Measurements from ENCODE around the gene KRTCAP2. TPM values are rescaled to one million over a fixed set of nuclear protein-coding genes. Genes with fewer than 3 reads are reported as not detected.

Gene KRTCAP2
- total and polyA plus RNA-seq, 2 experiments from 2014 or later = 191 to 440 TPM

DNA sequence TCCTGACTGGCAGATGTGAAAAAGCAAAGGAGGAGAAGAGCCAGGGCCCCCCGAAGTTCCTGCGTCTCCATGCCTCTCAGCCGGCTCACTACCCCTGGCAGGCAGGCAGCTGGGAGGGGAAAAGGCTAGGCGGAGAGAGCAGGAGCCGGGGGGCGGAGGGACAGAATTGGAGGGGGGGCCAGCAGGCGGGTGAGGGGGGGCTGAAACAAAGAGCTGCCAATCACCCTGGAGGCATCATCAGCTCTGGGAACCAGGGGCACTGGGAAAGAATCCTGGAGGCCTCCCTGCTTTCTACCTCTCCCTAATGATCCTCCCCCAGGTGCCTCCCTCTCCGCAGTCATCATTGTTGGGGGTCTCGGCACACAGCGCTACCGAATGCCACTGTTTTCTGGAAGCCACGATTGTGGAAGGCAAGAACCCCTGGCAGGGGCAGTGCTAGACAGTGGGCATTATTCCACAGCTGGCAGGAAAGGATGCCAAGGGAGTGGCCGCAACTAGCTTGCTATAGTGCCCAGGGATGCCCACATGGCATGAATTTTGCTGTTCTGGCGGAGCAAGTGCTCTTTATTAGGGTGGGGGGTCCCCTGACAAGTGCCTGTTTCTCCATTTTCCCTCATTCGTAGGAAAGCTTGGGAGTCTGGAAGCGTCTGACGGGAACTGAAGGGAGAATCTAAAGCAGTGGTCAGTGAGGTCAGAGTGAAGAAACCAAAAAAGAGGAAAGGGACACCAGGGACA, 34.9 kb upstream of the KRTCAP2 start, which contains the start of gene THBS3:
Gene THBS3, minus strand, starts transcription at position 92 of the 735 bp plus-strand sequence. Its CDS starts 21 bp downstream, at position 71.
- Histone ChIP-seq H3K9me3 (ENCODE audit: low read depth) (no peaks in the 10 kb centered on the region), H3K27ac (peak within 1 kb of the TSS; percentile 99), H3K4me3 (peak within 1 kb of the TSS; percentile 90), H3K36me3 (replicated peaks; ENCODE audit: insufficient read depth, low read depth) (no peaks in the 10 kb centered on the region), H2AFZ (peak within 1 kb of the TSS; percentile 80), H3K27me3 (no peaks in the 10 kb centered on the region), H3K4me2 (peak within 1 kb of the TSS; percentile 96), H4K20me1 (ENCODE audit: insufficient read depth, poor library complexity, severe bottlenecking) (no peaks in the 10 kb centered on the region), H3K4me1 (ENCODE audit: insufficient read depth) (peaks cover 16% of the 10 kb centered on the region), H3K9me2 (replicated peaks; ENCODE audit: insufficient read depth) (no peaks in the 10 kb centered on the region), H3K79me2 (peaks cover 13% of the 10 kb centered on the region)
- 15% methylated on average over 14 of the region's 17 CpGs for WGBS (ENCODE audit: low lambda C conversion rate, missing lambda C conversion rate)
- TF ChIP-seq EZH2 (IDR thresholded peaks at IDR 0.05; ENCODE audit: borderline replicate concordance) (no peak), EZH2phosphoT487 (IDR thresholded peaks at IDR 0.05; ENCODE audit: low read depth, severe bottlenecking, unreplicated experiment) (no peak)
- TF ChIP-seq, protein P1, sequence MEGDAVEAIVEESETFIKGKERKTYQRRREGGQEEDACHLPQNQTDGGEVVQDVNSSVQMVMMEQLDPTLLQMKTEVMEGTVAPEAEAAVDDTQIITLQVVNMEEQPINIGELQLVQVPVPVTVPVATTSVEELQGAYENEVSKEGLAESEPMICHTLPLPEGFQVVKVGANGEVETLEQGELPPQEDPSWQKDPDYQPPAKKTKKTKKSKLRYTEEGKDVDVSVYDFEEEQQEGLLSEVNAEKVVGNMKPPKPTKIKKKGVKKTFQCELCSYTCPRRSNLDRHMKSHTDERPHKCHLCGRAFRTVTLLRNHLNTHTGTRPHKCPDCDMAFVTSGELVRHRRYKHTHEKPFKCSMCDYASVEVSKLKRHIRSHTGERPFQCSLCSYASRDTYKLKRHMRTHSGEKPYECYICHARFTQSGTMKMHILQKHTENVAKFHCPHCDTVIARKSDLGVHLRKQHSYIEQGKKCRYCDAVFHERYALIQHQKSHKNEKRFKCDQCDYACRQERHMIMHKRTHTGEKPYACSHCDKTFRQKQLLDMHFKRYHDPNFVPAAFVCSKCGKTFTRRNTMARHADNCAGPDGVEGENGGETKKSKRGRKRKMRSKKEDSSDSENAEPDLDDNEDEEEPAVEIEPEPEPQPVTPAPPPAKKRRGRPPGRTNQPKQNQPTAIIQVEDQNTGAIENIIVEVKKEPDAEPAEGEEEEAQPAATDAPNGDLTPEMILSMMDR (IDR thresholded peaks at IDR 0.05; ENCODE audit: poor library complexity) = no peak
- DNase-seq (ENCODE audit: low spot score) = peak; percentile 64

DNA sequence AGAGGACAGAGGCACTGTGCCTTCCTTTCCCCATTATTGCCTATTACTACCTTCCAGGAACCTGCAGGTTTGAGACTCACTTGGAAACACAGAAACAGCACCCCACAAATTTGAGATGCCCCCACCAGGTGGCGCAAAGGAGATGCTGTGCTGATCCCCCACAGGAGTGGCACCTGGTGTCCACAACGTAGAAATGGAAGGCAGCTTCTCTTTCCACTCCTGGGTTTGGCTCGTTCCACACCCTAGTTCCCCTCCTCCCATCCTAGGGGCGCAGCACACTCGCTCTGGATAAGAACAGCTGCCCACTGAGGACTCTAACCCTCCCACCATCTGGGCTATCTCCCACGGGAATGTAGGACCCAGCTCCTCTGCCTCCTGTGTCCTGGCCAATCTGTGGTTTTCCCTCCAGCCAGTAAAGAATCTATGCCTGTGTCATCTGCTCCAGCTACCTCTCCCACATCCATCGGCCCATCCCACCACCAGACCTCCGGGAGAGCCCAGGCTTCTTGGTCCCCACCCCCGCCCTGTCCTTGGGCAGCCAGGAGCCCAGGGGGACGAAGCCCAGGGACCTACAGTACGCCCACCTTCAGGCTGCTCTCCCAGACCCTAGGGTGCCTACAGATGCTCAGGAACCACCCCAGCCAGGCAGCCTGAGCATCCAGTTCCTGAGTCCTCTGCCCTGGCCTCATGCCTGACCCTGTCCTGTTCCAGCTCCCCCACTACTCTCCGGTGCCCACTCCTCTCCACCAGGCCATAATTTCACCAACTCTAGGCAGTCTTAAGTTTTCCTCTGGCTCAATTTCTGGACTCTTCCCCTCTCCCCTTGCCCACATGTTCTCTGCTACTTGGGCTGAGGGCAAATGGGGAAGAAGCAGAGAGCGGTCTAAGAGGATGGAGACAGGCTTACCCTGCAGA, 34.0 kb upstream of the KRTCAP2 start:
- H3K36me3 ChIP-seq (replicated peaks; ENCODE audit: insufficient read depth, low read depth) = no peaks in the 10 kb centered on the region
- H3K4me3 ChIP-seq = peak overlapping the region; percentile 4
- no peak for TF ChIP-seq EZH2phosphoT487 (IDR thresholded peaks at IDR 0.05; ENCODE audit: low read depth, severe bottlenecking, unreplicated experiment)
- TF ChIP-seq, protein P1 (IDR thresholded peaks at IDR 0.05; ENCODE audit: poor library complexity) = peak; percentile 82
- DNase-seq (ENCODE audit: low spot score) = peak; percentile 87
- no peaks in the 10 kb centered on the region for H3K9me2 ChIP-seq (replicated peaks; ENCODE audit: insufficient read depth)
- H3K4me1 ChIP-seq (ENCODE audit: insufficient read depth) = peaks cover 16% of the 10 kb centered on the region
- H4K20me1 ChIP-seq (ENCODE audit: insufficient read depth, poor library complexity, severe bottlenecking) = no peaks in the 10 kb centered on the region
- peak overlapping the region; percentile 96 for H3K4me2 ChIP-seq
- H3K27me3 ChIP-seq = no peaks in the 10 kb centered on the region
- no peak overlapping the region for H2AFZ ChIP-seq
- no peaks in the 10 kb centered on the region for H3K9me3 ChIP-seq (ENCODE audit: low read depth)
- H3K27ac ChIP-seq = peak overlapping the region; percentile 99
- WGBS (ENCODE audit: low lambda C conversion rate, missing lambda C conversion rate) = 30% methylated on average over 13 of the region's 13 CpGs
- peaks cover 13% of the 10 kb centered on the region for H3K79me2 ChIP-seq

- H4K20me1 ChIP-seq (ENCODE audit: insufficient read depth, poor library complexity, severe bottlenecking) = no peaks in the 10 kb centered on the region
- WGBS (ENCODE audit: low lambda C conversion rate, missing lambda C conversion rate) = 78% methylated on average over 9 of the region's 9 CpGs
- TF ChIP-seq EZH2phosphoT487 (IDR thresholded peaks at IDR 0.05; ENCODE audit: low read depth, severe bottlenecking, unreplicated experiment) (no peak), EZH2 (IDR thresholded peaks at IDR 0.05; ENCODE audit: borderline replicate concordance) (no peak)
- TF ChIP-seq, protein P1 (IDR thresholded peaks at IDR 0.05; ENCODE audit: poor library complexity) = no peak
Observed at GRCh38 chr1:155205969-155206593, 33.0 kb upstream of the KRTCAP2 start.

More at GRCh38 chr1:155205969-155206593, 33.0 kb upstream of the KRTCAP2 start:
- Histone ChIP-seq H3K36me3 (replicated peaks; ENCODE audit: insufficient read depth, low read depth) (no peaks in the 10 kb centered on the region), H3K27ac (no peak overlapping the region), H3K4me3 (no peak overlapping the region), H3K9me2 (replicated peaks; ENCODE audit: insufficient read depth) (no peaks in the 10 kb centered on the region), H3K4me2 (no peak overlapping the region), H3K4me1 (ENCODE audit: insufficient read depth) (peaks cover 16% of the 10 kb centered on the region), H3K9me3 (ENCODE audit: low read depth) (no peaks in the 10 kb centered on the region), H2AFZ (no peak overlapping the region), H3K79me2 (peaks cover 13% of the 10 kb centered on the region), H3K27me3 (no peaks in the 10 kb centered on the region)
- DNase-seq (ENCODE audit: low spot score) = no peak

All from hepatocyte (in vitro differentiated cells).